Coronary artery (tissue), 2 donors: ENCODE measurements around the gene TERT.

Source experiments
- DNase-seq: peaks from one replicate; pipeline ENCODE4 v3.0.0-alpha.2; 2017; ENCODE audit warnings: low spot score
- H3K27ac ChIP-seq, 2 donors: fragments of 200-600 bp; sonication (generic); one replicate each; pipeline ENCODE4 v1.5.1; 2016 to 2019
- H3K4me3 ChIP-seq: fragments of 200-600 bp; sonication (generic); 2 replicates; pipeline ENCODE4 v1.5.1; 2016; ENCODE audit warnings: mild to moderate bottlenecking, moderate library complexity
- CTCF ChIP-seq: fragments of 200-600 bp; sonication (generic); IDR thresholded peaks from one replicate; pipeline ENCODE4 v1.5.1; 2019; ENCODE audit warnings: antibody characterized with exemption

The TERT gene

GRCh38 chr5:1281038-1281882 lies 13.6 kb downstream of the TERT start:
- Histone ChIP-seq H3K4me3 (no peak overlapping the region), H3K27ac (no peak overlapping the region)
- no peak for TF ChIP-seq CTCF
- DNase-seq = no peak

- DNase-seq = no peak
- TF ChIP-seq CTCF = no peak
- no peak overlapping the region for H3K27ac ChIP-seq
- no peak overlapping the region for H3K4me3 ChIP-seq
Measured at GRCh38 chr5:1280177-1281037, 14.5 kb downstream of the TERT start.

- no peak for TF ChIP-seq CTCF
- DNase-seq = no peak
- no peak overlapping the region for H3K4me3 ChIP-seq
- no peak overlapping the region for H3K27ac ChIP-seq
Measured at GRCh38 chr5:1279443-1280151, 15.3 kb downstream of the TERT start.

- DNase-seq = no peak
- Histone ChIP-seq H3K4me3 (no peak overlapping the region), H3K27ac (no peak overlapping the region)
- TF ChIP-seq CTCF = no peak
Measured at GRCh38 chr5:1278656-1279442, 16.0 kb downstream of the TERT start.

GRCh38 chr5:1278216-1278615 lies 16.7 kb downstream of the TERT start:
- no peak for TF ChIP-seq CTCF
- H3K4me3 ChIP-seq = no peak overlapping the region
- no peak for DNase-seq
- H3K27ac ChIP-seq = no peak overlapping the region

- H3K4me3 ChIP-seq = no peak overlapping the region
- no peak for TF ChIP-seq CTCF
- no peak for DNase-seq
- no peak overlapping the region for H3K27ac ChIP-seq
Measured at GRCh38 chr5:1277781-1278180, 17.1 kb downstream of the TERT start.
